Smooth muscle cell (in vitro differentiated cells): ENCODE results near the gene C20orf144. TPM values are rescaled to one million over a fixed set of nuclear protein-coding genes. Genes with fewer than 3 reads are reported as not detected.
A peak's percentile ranks its signal among the peaks of the same experiment; 100 is the strongest.

Source experiments
- DNase-seq: peaks from one replicate; lab custom pipeline; 2025; ENCODE audit not compliant: unreplicated experiment; lab: John Stamatoyannopoulos, UW
- H2AFZ ChIP-seq: fragments of 200-600 bp; sonication (generic); 2 replicates; pipeline ENCODE4 v1.6.0; 2016; ENCODE audit warnings: antibody characterized with exemption, low read depth, mild to moderate bottlenecking
- H3F3A ChIP-seq: fragments of 200-600 bp; sonication (generic); 2 replicates; pipeline ENCODE4 v1.6.0; 2017; ENCODE audit warnings: antibody characterized with exemption, low read depth
- H3K27ac ChIP-seq: fragments of 200-600 bp; sonication (generic); 2 replicates; pipeline ENCODE4 v1.5.1; 2016; ENCODE audit warnings: low read depth, mild to moderate bottlenecking
- H3K27me3 ChIP-seq: fragments of 200-600 bp; sonication (generic); 2 replicates; pipeline ENCODE4 v1.6.1; 2016; ENCODE audit warnings: low read depth, mild to moderate bottlenecking
- H3K36me3 ChIP-seq: fragments of 200-600 bp; sonication (generic); 2 replicates; pipeline ENCODE4 v1.5.1; 2016; ENCODE audit warnings: low read depth
- H3K4me1 ChIP-seq: fragments of 200-600 bp; sonication (generic); 2 replicates; pipeline ENCODE4 v1.5.1; 2016; ENCODE audit warnings: low read depth
- H3K4me2 ChIP-seq: fragments of 200-600 bp; sonication (generic); 2 replicates; pipeline ENCODE4 v1.6.0; 2016; ENCODE audit warnings: mild to moderate bottlenecking
- H3K4me3 ChIP-seq: fragments of 200-600 bp; sonication (generic); 2 replicates; pipeline ENCODE4 v1.5.1; 2016; ENCODE audit warnings: mild to moderate bottlenecking
- H3K79me2 ChIP-seq: fragments of 200-600 bp; sonication (generic); 2 replicates; pipeline ENCODE4 v1.6.0; 2016; ENCODE audit warnings: low read depth, mild to moderate bottlenecking
- H3K9ac ChIP-seq: fragments of 200-600 bp; sonication (generic); 2 replicates; pipeline ENCODE4 v1.6.0; 2016; ENCODE audit warnings: low read depth
- H3K9me3 ChIP-seq: fragments of 200-600 bp; sonication (generic); replicated peaks from 2 replicates; pipeline ENCODE4 v1.5.1; 2016; ENCODE audit warnings: low read depth
- H4K20me1 ChIP-seq: fragments of 200-600 bp; sonication (generic); 2 replicates; pipeline ENCODE4 v1.6.0; 2016; ENCODE audit warnings: low read depth
- WGBS: methylation state at CpG from one replicate; pipeline ENCODE4 v1.1.7; 2016; ENCODE audit warnings: low lambda C conversion rate; 5-methylcytosine and 5-hydroxymethylcytosine counted together
- polyA plus RNA-seq: library from polyadenylated mRNA; unstranded; fragments of >200 nt; fragmentation: Nextera tagmentation; extraction: Ambion mirVana; gene quantifications from 2 replicates; pipeline ENCODE4 v1.2.1, GENCODE V29; 2016
- total RNA-seq: library from RNA; depleted of rRNA; stranded (reverse); fragments of >200 nt; gene quantifications from 2 replicates; pipeline ENCODE4 v1.2.3, GENCODE V29; 2014
- TF ChIP-seq, protein P1 (sequence below): fragments of 200-600 bp; sonication (generic); IDR thresholded peaks from 2 replicates; pipeline ENCODE4 v1.5.1; 2017; ENCODE audit warnings: borderline replicate concordance, mild to moderate bottlenecking, antibody characterized with exemption; ENCODE audit not compliant: insufficient read depth, poor library complexity, severe bottlenecking

C20orf144 gene
- total and polyA plus RNA-seq, 2 experiments from 2014 or later, result 0.73 to 1.1 TPM

DNA sequence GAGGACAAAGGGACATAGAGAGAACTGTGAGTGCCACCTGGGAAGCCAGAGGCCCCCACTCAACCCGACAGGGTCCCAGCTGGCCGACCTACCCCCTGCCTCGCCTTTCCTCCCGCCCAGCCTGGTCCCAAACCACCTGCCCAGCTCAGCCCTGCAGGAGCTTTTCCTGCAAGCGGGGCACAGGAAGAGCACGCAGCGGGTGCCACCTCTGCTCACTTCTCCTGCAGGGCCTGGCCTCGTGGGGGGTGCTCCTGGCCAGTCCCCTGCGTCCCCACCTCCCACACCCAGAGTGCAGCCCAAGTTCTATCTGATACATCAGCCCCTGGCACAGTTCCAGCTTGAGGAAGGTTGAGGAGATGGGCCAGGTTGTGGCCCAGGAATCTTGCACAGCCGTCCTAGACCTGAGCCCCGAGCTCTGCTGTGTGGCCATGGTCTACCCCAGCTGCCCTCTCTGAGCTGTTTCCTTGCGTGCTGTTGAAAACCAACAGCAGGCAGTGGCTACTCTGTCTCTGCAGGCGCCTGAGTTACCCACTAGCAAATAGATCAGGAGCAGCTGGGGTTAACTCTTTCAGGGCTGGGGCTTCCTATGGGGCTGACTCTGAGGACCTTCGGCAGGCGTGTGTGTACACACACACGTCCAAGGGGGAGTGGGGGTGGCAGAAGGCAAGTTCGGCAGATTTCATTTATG, 10.4 kb downstream of the C20orf144 start:
- H3F3A ChIP-seq, result peaks cover 16% of the 10 kb centered on the region
- TF ChIP-seq, protein P1, sequence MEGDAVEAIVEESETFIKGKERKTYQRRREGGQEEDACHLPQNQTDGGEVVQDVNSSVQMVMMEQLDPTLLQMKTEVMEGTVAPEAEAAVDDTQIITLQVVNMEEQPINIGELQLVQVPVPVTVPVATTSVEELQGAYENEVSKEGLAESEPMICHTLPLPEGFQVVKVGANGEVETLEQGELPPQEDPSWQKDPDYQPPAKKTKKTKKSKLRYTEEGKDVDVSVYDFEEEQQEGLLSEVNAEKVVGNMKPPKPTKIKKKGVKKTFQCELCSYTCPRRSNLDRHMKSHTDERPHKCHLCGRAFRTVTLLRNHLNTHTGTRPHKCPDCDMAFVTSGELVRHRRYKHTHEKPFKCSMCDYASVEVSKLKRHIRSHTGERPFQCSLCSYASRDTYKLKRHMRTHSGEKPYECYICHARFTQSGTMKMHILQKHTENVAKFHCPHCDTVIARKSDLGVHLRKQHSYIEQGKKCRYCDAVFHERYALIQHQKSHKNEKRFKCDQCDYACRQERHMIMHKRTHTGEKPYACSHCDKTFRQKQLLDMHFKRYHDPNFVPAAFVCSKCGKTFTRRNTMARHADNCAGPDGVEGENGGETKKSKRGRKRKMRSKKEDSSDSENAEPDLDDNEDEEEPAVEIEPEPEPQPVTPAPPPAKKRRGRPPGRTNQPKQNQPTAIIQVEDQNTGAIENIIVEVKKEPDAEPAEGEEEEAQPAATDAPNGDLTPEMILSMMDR, result no peak
- H3K27me3 ChIP-seq, result no peaks in the 10 kb centered on the region
- H3K27ac ChIP-seq, result no peak overlapping the region
- H3K4me1 ChIP-seq, result peaks cover 26% of the 10 kb centered on the region
- peaks cover 21% of the 10 kb centered on the region for H4K20me1 ChIP-seq
- no peak for DNase-seq
- peak overlapping the region; percentile 100 for H3K4me2 ChIP-seq
- WGBS, result 66% methylated on average over 17 of the region's 17 CpGs
- no peaks in the 10 kb centered on the region for H3K9me3 ChIP-seq
- peak overlapping the region; percentile 98 for H3K4me3 ChIP-seq
- no peak overlapping the region for H2AFZ ChIP-seq
- no peak overlapping the region for H3K9ac ChIP-seq
- peaks cover 19% of the 10 kb centered on the region for H3K79me2 ChIP-seq
- no peaks in the 10 kb centered on the region for H3K36me3 ChIP-seq

DNA sequence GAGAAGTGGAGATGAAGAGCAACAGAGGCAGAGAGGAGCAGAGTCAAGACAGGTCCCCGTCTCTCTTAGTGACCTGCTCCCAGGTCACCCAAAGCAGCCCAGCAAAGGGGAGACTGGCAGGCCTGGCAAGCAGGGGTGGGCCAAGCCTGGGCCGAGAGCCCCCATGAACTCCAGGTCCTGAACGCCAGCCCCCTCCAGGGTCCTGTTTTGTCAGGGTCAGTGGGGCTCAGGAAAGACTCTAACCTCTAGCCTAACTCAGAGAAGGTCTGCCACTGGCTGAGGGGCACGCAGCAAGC, 10.9 kb downstream of the C20orf144 start:
- TF ChIP-seq, protein P1, result no peak
- Histone ChIP-seq H3K9me3 (no peaks in the 10 kb centered on the region), H3K27me3 (no peaks in the 10 kb centered on the region), H3K79me2 (peaks cover 19% of the 10 kb centered on the region), H3K9ac (peak overlapping the region; percentile 87), H3K4me2 (peak overlapping the region; percentile 100), H3K36me3 (no peaks in the 10 kb centered on the region), H3F3A (peaks cover 16% of the 10 kb centered on the region), H4K20me1 (peaks cover 21% of the 10 kb centered on the region), H3K27ac (no peak overlapping the region), H2AFZ (no peak overlapping the region), H3K4me1 (peaks cover 26% of the 10 kb centered on the region), H3K4me3 (peak overlapping the region; percentile 98)
- 57% methylated on average over 4 of the region's 4 CpGs for WGBS
- DNase-seq, result no peak

DNA sequence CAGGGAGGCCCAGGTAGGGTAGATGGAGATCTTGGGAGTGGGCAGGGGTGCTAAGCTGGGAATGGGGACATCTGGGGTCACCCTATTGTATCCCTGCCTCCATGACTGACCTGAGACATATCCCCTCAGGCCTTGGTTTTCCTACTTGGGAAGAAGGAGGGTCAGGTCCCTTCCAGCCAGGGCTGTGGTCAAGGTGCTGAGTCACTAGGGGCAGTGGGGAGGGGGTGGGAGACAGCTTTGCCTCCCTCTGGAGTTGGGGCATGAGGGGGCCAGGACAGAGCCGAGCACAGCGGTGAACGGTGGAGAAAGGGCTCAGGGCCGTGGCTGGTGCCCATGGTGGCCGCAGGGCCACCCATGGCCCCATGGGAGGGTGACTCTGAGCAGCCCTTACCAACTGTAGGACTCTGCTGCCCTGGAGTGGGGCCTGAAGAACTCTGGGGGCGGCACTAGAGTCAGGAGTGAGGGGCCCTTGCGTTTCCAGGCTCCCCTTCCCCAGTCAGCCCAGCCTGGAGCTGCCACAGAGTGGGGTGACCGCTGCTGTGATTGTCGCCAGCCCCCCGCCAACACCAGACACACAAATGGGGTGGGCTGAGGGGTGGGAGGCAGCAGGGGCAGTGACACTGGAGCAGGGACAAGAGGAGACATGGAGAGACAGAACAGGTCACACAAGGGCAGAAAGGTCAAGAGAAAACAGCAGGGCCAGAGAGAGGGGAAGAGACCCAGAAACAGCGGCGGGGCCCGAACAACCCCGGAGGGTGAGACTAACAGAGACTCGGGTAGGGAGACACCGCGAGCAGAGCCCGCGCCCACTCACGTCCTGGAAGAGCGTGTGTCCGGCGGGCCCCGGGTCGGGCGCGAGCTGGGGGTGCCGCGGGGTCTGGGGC, 11.5 kb downstream of the C20orf144 start:
- Histone ChIP-seq H3K79me2 (peaks cover 19% of the 10 kb centered on the region), H3K9ac (peak overlapping the region; percentile 87), H3K9me3 (no peaks in the 10 kb centered on the region), H2AFZ (peak overlapping the region; percentile 90), H3F3A (peaks cover 16% of the 10 kb centered on the region), H3K27me3 (no peaks in the 10 kb centered on the region), H3K4me1 (peaks cover 26% of the 10 kb centered on the region), H3K36me3 (no peaks in the 10 kb centered on the region), H3K27ac (peak overlapping the region; percentile 52), H4K20me1 (peaks cover 21% of the 10 kb centered on the region), H3K4me2 (peak overlapping the region; percentile 100), H3K4me3 (peak overlapping the region; percentile 98)
- TF ChIP-seq, protein P1, result no peak
- WGBS, result 4% methylated on average over 23 of the region's 29 CpGs
- DNase-seq, result no peak
